ENCODE results near the gene MLXIP.

- TF ChIP-seq, protein P1, sequence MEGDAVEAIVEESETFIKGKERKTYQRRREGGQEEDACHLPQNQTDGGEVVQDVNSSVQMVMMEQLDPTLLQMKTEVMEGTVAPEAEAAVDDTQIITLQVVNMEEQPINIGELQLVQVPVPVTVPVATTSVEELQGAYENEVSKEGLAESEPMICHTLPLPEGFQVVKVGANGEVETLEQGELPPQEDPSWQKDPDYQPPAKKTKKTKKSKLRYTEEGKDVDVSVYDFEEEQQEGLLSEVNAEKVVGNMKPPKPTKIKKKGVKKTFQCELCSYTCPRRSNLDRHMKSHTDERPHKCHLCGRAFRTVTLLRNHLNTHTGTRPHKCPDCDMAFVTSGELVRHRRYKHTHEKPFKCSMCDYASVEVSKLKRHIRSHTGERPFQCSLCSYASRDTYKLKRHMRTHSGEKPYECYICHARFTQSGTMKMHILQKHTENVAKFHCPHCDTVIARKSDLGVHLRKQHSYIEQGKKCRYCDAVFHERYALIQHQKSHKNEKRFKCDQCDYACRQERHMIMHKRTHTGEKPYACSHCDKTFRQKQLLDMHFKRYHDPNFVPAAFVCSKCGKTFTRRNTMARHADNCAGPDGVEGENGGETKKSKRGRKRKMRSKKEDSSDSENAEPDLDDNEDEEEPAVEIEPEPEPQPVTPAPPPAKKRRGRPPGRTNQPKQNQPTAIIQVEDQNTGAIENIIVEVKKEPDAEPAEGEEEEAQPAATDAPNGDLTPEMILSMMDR (conservative IDR thresholded peaks at IDR 0.05; ENCODE audit: low read depth, low read length) = no peak
- TF ChIP-seq EZH2 (IDR thresholded peaks at IDR 0.05; ENCODE audit: low read length, unreplicated experiment) (no peak), EZH2phosphoT487 (IDR thresholded peaks at IDR 0.05; ENCODE audit: borderline replicate concordance, low read length) (no peak)
Measured at GRCh38 chr12:122111089-122111641, 32.6 kb downstream of the MLXIP start.

Measured in PC-3 (cell line).